PFSK-1 (cell line): ENCODE measurements around the gene BCAT1.

Source experiments
- FOXP2 ChIP-seq: optimal IDR thresholded peaks from 2 replicates; pipeline ENCODE3; 2011; ENCODE audit warnings: borderline replicate concordance, control low read depth, inconsistent platforms; ENCODE audit not compliant: insufficient read depth; ENCODE audit errors: extremely low read length, extremely low read depth
- POLR2AphosphoS5 ChIP-seq: IDR thresholded peaks from 2 replicates; pipeline ENCODE4 v1.6.1; 2012; ENCODE audit warnings: low read depth, mild to moderate bottlenecking, control low read depth, low read length, moderate library complexity
- REST ChIP-seq, 2 experiments: IDR thresholded peaks; 2 replicates each; pipeline versions ENCODE4 v1.6.1 to v1.8.0; 2011 to 2012; ENCODE audit warnings: low read depth in 2 of 2, low read length in 2 of 2, control low read depth in 1 of 2, inconsistent platforms in 1 of 2, mild to moderate bottlenecking in 1 of 2, moderate library complexity in 1 of 2; ENCODE audit not compliant: insufficient read depth in 1 of 2
- SIN3A ChIP-seq: IDR thresholded peaks from 2 replicates; pipeline ENCODE4 v1.6.1; 2012; ENCODE audit warnings: mild to moderate bottlenecking, low read length, moderate library complexity, borderline replicate concordance; ENCODE audit not compliant: insufficient read depth
- TAF1 ChIP-seq: IDR thresholded peaks from 2 replicates; pipeline ENCODE4 v1.6.1; 2012; ENCODE audit warnings: low read length, control low read depth, borderline replicate concordance; ENCODE audit not compliant: insufficient read depth

Gene BCAT1

DNA sequence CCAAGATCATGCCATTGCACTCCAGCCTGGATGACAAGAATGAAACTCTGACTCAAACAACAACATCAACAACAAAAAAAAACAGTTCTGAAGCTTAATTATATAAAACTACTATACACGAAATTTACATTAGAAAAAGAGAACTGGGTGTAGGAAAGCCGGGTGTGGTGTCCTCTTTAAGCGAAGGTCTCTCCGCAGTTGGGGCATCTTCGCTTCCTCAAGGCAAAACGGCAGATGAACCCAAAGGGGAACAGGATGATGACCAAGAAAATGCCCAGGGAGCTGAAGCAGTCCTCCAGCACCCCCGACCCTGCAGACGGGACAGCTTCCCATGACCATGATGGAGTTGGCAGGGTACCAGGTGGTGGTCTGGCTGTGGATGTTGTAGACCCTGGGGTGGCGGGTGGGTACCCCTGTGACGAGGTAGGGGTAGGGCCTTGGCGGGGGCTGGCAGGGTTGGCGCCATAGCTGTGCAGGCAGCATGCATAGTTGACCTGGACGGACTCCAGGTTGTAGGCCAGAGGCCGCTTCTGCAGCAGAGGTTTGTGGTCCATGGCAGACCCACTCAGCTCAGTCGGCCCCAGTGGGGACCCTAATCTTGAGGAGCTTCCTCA, 18.2 kb upstream of the BCAT1 start:
- no peak for TF ChIP-seq REST (IDR thresholded peaks at IDR 0.05; ENCODE audit: insufficient read depth in 1 of 2, low read depth in 2 of 2, low read length in 2 of 2)
- TF ChIP-seq TAF1, result no peak

GRCh38 chr12:24964342-24964741, 15.4 kb upstream of the BCAT1 start:
- TF ChIP-seq FOXP2 (no peak), TAF1 (no peak), SIN3A (no peak), REST (IDR thresholded peaks at IDR 0.05; ENCODE audit: insufficient read depth in 1 of 2, low read depth in 2 of 2, low read length in 2 of 2) (no peak), POLR2AphosphoS5 (no peak)

DNA sequence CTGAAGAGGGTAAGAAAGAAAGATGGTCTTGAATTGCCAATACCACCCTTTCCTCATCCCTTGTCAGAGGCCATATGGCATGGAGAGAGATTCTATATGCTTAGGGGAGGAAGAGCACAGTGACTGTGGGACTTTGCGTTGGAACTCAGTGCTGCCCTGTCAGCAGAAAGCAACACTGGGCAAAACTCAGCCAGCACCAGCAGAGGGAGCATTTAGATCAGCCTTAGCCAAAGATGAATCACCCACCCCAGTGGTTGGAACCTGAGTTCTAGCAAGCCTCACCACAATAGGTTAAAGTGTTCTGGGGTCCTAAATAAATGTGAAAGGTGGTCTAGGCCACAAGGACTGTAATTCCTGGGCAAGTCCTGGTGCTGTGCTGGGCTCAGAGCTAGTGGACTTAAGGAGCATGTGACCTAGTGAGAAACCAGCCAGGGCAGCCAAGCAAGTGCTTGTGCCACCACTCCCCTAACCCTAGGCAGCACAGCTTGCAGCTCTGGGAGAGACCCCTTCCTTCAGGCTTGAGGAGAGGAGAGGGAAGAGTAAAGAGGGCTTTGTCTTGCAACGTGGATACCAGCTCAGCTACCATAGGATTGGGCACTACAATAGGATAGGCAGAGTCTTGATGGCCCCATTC, 11.4 kb upstream of the BCAT1 start:
- no peak for TF ChIP-seq FOXP2
- TF ChIP-seq TAF1, result no peak
- TF ChIP-seq SIN3A, result no peak
- TF ChIP-seq REST (IDR thresholded peaks at IDR 0.05; ENCODE audit: insufficient read depth in 1 of 2, low read depth in 2 of 2, low read length in 2 of 2), result no peak
- no peak for TF ChIP-seq POLR2AphosphoS5

- no peak for TF ChIP-seq SIN3A
- no peak for TF ChIP-seq POLR2AphosphoS5
- no peak for TF ChIP-seq TAF1
- no peak for TF ChIP-seq REST (IDR thresholded peaks at IDR 0.05; ENCODE audit: insufficient read depth in 1 of 2, low read depth in 2 of 2, low read length in 2 of 2)
- no peak for TF ChIP-seq FOXP2
These were observed 7.0 kb upstream of the BCAT1 start for GRCh38 chr12:24955853-24956252.
